Measurements from ENCODE around the gene TPP2.

TPP2 gene

GRCh38 chr13:102658660-102659059, 61.9 kb downstream of the TPP2 start:
- no peak for DNase-seq

- DNase-seq = no peak
Measured at GRCh38 chr13:102659168-102659713, 62.5 kb downstream of the TPP2 start.

- DNase-seq = no peak
Measured at GRCh38 chr13:102667023-102667422, 70.2 kb downstream of the TPP2 start.

- no peak for DNase-seq
Measured at GRCh38 chr13:102667911-102668310, 71.1 kb downstream of the TPP2 start.

GRCh38 chr13:102670130-102670529, 73.3 kb downstream of the TPP2 start:
- DNase-seq = no peak

GRCh38 chr13:102675115-102675514, 78.3 kb downstream of the TPP2 start:
- no peak for DNase-seq

- DNase-seq = no peak
Measured at GRCh38 chr13:102677122-102677521, 80.3 kb downstream of the TPP2 start.

GRCh38 chr13:102678339-102679107, 81.7 kb downstream of the TPP2 start:
- DNase-seq = no peak

- DNase-seq = no peak
Measured at GRCh38 chr13:102679449-102680132, 82.8 kb downstream of the TPP2 start.

GRCh38 chr13:102680133-102680717, 83.4 kb downstream of the TPP2 start:
- DNase-seq = no peak

- no peak for DNase-seq
Measured at GRCh38 chr13:102680842-102681740, 84.3 kb downstream of the TPP2 start.

- DNase-seq = no peak
Measured at GRCh38 chr13:102682211-102682610, 85.4 kb downstream of the TPP2 start.

- DNase-seq = no peak
Measured at GRCh38 chr13:102682727-102683126, 85.9 kb downstream of the TPP2 start.

GRCh38 chr13:102683637-102684036, 86.9 kb downstream of the TPP2 start:
- no peak for DNase-seq

GRCh38 chr13:102686024-102686423, 89.2 kb downstream of the TPP2 start:
- DNase-seq = no peak

- DNase-seq = no peak
Measured at GRCh38 chr13:102687520-102687919, 90.7 kb downstream of the TPP2 start.

GRCh38 chr13:102688306-102688973, 91.7 kb downstream of the TPP2 start:
- DNase-seq = no peak

GRCh38 chr13:102690883-102691282, 94.1 kb downstream of the TPP2 start:
- DNase-seq = no peak

- no peak for DNase-seq
Measured at GRCh38 chr13:102692491-102692826, 95.7 kb downstream of the TPP2 start.

GRCh38 chr13:102693250-102693649, 96.5 kb downstream of the TPP2 start:
- DNase-seq = no peak

GRCh38 chr13:102693776-102694175, 97.0 kb downstream of the TPP2 start:
- no peak for DNase-seq

GRCh38 chr13:102694937-102695336, 98.2 kb downstream of the TPP2 start, which contains the start of gene METTL21C:
METTL21C (minus strand) TSS chr13:102695044; CDS start chr13:102694498, 546 bp downstream.
- no peak for DNase-seq
